Measurements from ENCODE around the gene TET3. TPM values are rescaled to one million over a fixed set of nuclear protein-coding genes. Genes with fewer than 3 reads are reported as not detected.

Gene TET3
- total RNA-seq, 4 donors from 2014 or later = 52.8 to 54.8 (median 54.1) TPM

DNA sequence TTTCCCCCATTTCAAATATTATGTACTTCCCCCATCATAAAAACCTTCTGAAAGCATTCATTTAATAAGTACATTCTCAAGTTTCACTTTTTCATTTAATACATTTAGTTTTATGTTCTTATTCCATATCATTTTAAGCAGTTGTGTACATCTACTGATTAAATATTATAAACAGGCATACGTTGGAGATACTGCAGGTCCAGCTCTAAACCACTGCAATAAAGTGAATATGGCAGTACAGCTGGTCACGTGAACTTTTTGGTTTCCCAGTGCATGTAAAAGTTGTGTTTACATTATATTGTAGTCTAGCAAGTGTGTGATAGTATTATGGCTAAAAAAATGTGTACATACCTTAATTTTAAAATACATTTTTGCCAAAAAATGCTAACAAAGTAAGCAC is 48.7 kb downstream of the TET3 start:
- 75 to 79% methylated on average over 2 of the region's 2 CpGs for WGBS, 2 donors
- DNase-seq (ENCODE audit: low spot score in 2 of 2) = no peak
- H3K4me3 ChIP-seq (ENCODE audit: low read depth, poor library complexity, severe bottlenecking) = no peak overlapping the region
- TF ChIP-seq, protein P1, sequence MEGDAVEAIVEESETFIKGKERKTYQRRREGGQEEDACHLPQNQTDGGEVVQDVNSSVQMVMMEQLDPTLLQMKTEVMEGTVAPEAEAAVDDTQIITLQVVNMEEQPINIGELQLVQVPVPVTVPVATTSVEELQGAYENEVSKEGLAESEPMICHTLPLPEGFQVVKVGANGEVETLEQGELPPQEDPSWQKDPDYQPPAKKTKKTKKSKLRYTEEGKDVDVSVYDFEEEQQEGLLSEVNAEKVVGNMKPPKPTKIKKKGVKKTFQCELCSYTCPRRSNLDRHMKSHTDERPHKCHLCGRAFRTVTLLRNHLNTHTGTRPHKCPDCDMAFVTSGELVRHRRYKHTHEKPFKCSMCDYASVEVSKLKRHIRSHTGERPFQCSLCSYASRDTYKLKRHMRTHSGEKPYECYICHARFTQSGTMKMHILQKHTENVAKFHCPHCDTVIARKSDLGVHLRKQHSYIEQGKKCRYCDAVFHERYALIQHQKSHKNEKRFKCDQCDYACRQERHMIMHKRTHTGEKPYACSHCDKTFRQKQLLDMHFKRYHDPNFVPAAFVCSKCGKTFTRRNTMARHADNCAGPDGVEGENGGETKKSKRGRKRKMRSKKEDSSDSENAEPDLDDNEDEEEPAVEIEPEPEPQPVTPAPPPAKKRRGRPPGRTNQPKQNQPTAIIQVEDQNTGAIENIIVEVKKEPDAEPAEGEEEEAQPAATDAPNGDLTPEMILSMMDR (IDR thresholded peaks at IDR 0.05) = no peak
- no peak for TF ChIP-seq POLR2A (IDR thresholded peaks at IDR 0.05)
- intact Hi-C loops (cut with DNase I; ENCODE audit: low total_unique reads) = no loop called here

Other genes starting within 250 kb of the TET3 start
- gene TPRKB, start 247.6 kb upstream of the TET3 start, total RNA-seq = 10 to 100 TPM; 17.2 to 32.2 (median 25.4) TPM
- gene DUSP11, start 204.8 kb upstream of the TET3 start, total RNA-seq = 10 to 100 TPM; 40.6 to 53.7 (median 41.9) TPM
- gene C2orf78, start 200.7 kb upstream of the TET3 start, total RNA-seq = not detected
- 10 to 100 TPM; 30.5 to 49.1 (median 36.6) TPM for gene STAMBP, start 155.9 kb upstream of the TET3 start, total RNA-seq
- gene ACTG2, start 91.9 kb upstream of the TET3 start, total RNA-seq = 10 to 100 TPM in 2 of 4 donors, 1 to 10 TPM in 2; 4.9 to 75.4 (median 9.4) TPM
- 10 to 100 TPM; 34.4 to 73.2 (median 48.0) TPM for gene DGUOK, start 58.0 kb upstream of the TET3 start, total RNA-seq
- 10 to 100 TPM in 3 of 4 donors, 1 to 10 TPM in 1; 7.8 to 19.9 (median 16.6) TPM for gene BOLA3, start 163.0 kb downstream of the TET3 start, total RNA-seq
- gene MOB1A, start 194.0 kb downstream of the TET3 start, total RNA-seq = 10 to 100 TPM; 62.7 to 90.8 (median 76.6) TPM
- gene MTHFD2, start 213.7 kb downstream of the TET3 start, total RNA-seq = 10 to 100 TPM; 12.5 to 31.8 (median 17.5) TPM

All from lower leg skin (tissue), 4 donors.